AG04450 (cell line): Measurements from ENCODE around the gene LTBP1. TPM values are rescaled to one million over a fixed set of nuclear protein-coding genes. Genes with fewer than 3 reads are reported as not detected.
"Not testable (repeated sequence)": the region's sequence is repeated elsewhere in the genome, so short reads cannot be mapped to it uniquely, and the experiment has no call there.

ENCODE experiments used
- CTCF ChIA-PET: fragments of 300-600, 350-600 bp; formaldehyde crosslinking; extraction: SDS; loops from one replicate; lab custom pipeline; 2022; ENCODE audit warnings: antibody characterized with exemption, inconsistent platforms; lab: Charles Lee
- POLR2A ChIA-PET: fragments of 350-600 bp; formaldehyde crosslinking; extraction: SDS; loops from one replicate; lab custom pipeline; 2021; ENCODE audit warnings: antibody characterized with exemption, inconsistent platforms; lab: Yijun Ruan, JAX
- DNase-seq: peaks from one replicate; pipeline ENCODE4 v3.0.0-alpha.2; 2011; ENCODE audit warnings: low read depth, low spot score
- H3K27ac ChIP-seq: one replicate; pipeline ENCODE4 v1.5.1; 2012; ENCODE audit warnings: low read depth, low read length, control low read depth
- H3K27me3 ChIP-seq: one replicate; pipeline ENCODE4 v1.6.0; 2012; ENCODE audit warnings: low read length; ENCODE audit not compliant: control insufficient read depth, insufficient read depth
- H3K4me3 ChIP-seq: 2 replicates; pipeline ENCODE4 v1.5.1; 2011; ENCODE audit warnings: mild to moderate bottlenecking, low read depth, low read length, control low read depth
- H3K9me3 ChIP-seq: 2 replicates; pipeline ENCODE4 v1.5.1; 2012; ENCODE audit warnings: low read length; ENCODE audit not compliant: control insufficient read depth, insufficient read depth
- polyA plus RNA-seq: library from polyadenylated mRNA; depleted of rRNA; stranded (reverse); fragments of >200 nt; gene quantifications from 2 replicates; pipeline ENCODE4 v1.2.3, GENCODE V29; 2011
- TF ChIP-seq, protein P1 (sequence below): IDR thresholded peaks from 2 replicates; pipeline ENCODE4 v1.5.1; 2011; ENCODE audit warnings: low read depth, low read length, control low read depth, inconsistent platforms

The LTBP1 gene
- polyA plus RNA-seq, 1 experiment = 517 TPM

DNA sequence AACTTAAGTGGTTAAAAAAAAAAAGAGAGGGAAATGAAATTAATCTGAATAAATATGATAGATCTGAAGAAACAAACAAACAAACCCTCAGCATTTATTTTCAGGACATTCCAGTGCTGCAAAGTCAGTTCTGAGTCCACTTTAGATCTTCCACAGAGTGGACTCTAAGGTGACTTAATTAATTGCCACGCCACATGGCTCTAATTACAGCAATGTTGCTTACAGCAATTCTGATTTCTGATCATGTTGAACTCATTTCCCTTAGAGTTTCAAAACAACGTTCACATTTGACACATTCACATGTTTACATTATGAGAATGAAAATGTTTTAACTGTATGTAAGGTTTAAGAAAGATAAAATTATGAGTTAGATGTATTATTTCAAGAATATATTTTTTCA is 491.1 kb downstream of the LTBP1 start:
- Histone ChIP-seq H3K4me3 (no peak overlapping the region), H3K9me3 (no peaks in the 10 kb centered on the region), H3K27me3 (no peaks in the 10 kb centered on the region), H3K27ac (no peak overlapping the region)
- ChIA-PET POLR2A (interaction anchor here (1.2 kb wide), 1 partner anchor 38 kb away, joined by 6 read pairs; the partner anchor contains the start of gene RASGRP3), CTCF (interaction anchor here (2.0 kb wide), 1 partner anchor 42 kb away, joined by 11 read pairs; no protein-coding TSS in a partner anchor)
- TF ChIP-seq, protein P1, sequence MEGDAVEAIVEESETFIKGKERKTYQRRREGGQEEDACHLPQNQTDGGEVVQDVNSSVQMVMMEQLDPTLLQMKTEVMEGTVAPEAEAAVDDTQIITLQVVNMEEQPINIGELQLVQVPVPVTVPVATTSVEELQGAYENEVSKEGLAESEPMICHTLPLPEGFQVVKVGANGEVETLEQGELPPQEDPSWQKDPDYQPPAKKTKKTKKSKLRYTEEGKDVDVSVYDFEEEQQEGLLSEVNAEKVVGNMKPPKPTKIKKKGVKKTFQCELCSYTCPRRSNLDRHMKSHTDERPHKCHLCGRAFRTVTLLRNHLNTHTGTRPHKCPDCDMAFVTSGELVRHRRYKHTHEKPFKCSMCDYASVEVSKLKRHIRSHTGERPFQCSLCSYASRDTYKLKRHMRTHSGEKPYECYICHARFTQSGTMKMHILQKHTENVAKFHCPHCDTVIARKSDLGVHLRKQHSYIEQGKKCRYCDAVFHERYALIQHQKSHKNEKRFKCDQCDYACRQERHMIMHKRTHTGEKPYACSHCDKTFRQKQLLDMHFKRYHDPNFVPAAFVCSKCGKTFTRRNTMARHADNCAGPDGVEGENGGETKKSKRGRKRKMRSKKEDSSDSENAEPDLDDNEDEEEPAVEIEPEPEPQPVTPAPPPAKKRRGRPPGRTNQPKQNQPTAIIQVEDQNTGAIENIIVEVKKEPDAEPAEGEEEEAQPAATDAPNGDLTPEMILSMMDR = no peak
- no peak for DNase-seq

DNA sequence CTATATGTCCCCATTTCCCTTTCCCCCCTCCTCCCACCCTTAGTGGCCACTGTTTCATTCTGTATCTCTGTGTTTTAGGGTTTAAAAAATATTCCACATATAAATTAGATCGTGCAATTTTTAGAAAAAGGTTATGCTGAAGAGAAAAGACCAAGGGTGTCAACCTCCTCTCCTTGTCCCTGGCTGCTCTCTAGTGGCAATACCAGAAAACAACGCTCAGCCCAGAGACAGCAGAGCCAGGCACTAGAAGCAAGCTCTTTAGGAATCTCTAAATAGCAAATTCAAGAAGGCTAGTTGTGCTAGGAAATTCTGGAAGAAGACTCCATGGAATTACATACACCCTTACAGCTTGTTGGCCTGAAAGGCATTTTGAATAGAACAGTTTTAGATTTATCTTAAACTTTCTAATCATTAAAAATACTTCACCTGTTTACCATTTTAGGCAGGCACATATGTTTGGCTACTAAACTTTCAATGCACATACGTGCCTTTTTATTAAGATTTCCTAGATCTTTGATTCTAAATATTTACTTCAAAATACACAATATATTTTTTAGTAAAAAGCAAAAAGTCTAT is 494.6 kb downstream of the LTBP1 start:
- POLR2A ChIA-PET = no interaction called here
- H3K4me3 ChIP-seq = no peak overlapping the region
- DNase-seq = no peak
- no peak overlapping the region for H3K27ac ChIP-seq
- no peaks in the 10 kb centered on the region for H3K27me3 ChIP-seq
- H3K9me3 ChIP-seq = no peaks in the 10 kb centered on the region
- TF ChIP-seq, protein P1 = peak; percentile 82
- CTCF ChIA-PET = interaction anchor here (0.5 to 2.8 kb wide), 33 partner anchors 9 to 690 kb away, joined by 3 to 22 read pairs (median 4); no protein-coding TSS in a partner anchor

DNA sequence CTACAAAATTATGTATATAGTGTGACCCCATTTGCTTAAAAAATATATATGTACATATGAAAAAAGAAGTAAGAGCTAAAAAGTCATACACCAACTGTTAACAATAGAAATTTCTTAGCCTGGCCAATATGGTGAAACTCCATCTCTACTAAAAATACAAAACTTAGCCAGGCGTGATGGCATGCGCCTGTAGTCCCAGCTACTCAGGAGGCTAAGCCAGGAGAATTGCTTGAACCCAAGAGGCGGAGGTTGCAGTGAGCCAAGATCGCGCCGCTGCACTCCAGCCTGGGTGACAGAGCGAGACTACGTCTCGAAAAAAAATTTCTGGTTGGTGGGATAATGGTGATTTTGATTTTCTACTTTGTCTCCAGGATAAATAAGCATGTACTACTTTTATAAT is 495.3 kb downstream of the LTBP1 start:
- POLR2A ChIA-PET, H3K27me3 ChIP-seq, H3K27ac ChIP-seq, H3K4me3 ChIP-seq, H3K9me3 ChIP-seq, DNase-seq: not testable (repeated sequence)
- CTCF ChIA-PET = interaction anchor here (0.5 to 2.8 kb wide), 16 partner anchors 10 to 169 kb away, joined by 3 to 22 read pairs (median 4); no protein-coding TSS in a partner anchor

DNA sequence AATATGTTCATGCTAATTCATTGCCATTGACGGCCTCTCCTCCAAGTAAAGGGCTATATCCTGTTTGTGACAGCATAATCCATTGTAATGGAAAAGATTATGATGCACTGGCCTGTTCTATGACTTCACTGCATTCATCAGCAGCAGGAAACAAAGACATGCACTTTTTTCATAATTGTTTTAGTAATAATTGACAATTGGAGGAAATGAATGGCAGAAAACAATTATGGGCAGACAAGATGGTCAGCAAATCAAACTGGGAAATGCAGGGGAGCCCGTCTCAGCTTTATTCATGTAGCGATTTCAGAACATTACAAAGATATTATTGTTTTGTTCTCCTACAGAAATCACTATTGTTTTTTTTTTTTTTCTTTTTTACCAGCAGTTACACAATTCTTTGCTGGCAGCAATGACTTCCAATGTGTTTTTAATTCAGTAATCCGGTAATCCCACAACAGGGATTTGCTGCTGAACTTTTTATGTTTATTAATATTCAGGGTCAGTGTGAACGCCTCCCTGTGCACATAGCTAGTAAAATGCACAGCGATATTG is 495.9 kb downstream of the LTBP1 start:
- Histone ChIP-seq H3K27me3 (no peaks in the 10 kb centered on the region), H3K4me3 (no peak overlapping the region), H3K27ac (no peak overlapping the region), H3K9me3 (no peaks in the 10 kb centered on the region)
- ChIA-PET CTCF (interaction anchor here (1.2 to 2.8 kb wide), 5 partner anchors 10 to 140 kb away, joined by 6 to 22 read pairs (median 9); no protein-coding TSS in a partner anchor), POLR2A (no interaction called here)
- TF ChIP-seq, protein P1 = no peak
- no peak for DNase-seq

DNA sequence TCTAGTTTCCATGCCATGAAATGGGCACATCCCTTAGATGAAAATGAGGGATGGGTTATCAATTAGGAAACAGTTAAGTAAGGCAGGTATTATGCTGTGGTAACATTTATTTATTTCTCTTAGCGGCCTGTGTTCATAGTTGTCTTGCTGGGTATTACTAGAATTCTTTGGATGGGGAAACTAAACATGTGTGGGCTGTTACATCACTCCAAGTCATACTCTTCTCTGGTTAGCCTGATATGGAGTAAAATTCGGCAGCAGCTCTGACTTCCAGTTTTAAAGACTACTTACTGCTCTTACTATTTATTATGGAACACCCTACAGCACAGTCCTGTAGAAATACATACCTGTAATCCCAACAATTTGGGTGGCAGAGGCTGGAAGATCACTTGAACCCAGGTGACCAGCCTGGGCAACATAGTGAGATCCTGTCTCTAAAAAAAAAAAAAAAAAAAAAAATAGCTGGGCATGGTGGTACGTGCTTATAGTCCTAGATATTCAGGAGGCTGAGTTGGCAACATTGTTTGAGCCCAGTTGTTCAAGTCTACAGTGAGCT is 496.6 kb downstream of the LTBP1 start:
- Histone ChIP-seq H3K4me3 (no peak overlapping the region), H3K27me3 (no peaks in the 10 kb centered on the region), H3K9me3 (no peaks in the 10 kb centered on the region), H3K27ac (no peak overlapping the region)
- TF ChIP-seq, protein P1 = no peak
- DNase-seq = no peak
- CTCF ChIA-PET = interaction anchor here (0.6 to 1.8 kb wide), 5 partner anchors 11 to 595 kb away, joined by 3 to 9 read pairs (median 6); no protein-coding TSS in a partner anchor
- POLR2A ChIA-PET = interaction anchor here (0.6 kb wide), 2 partner anchors 52 to 132 kb away, joined by 3 to 6 read pairs; no protein-coding TSS in a partner anchor
